Tibial nerve (tissue), 4 donors: ENCODE results near the gene APAF1.

Experiments
- CTCF ChIP-seq, 5 experiments: fragments of 200-600 bp in 3 of 5; fragments of 450-650 bp in 2 of 5; sonication (generic) in 3 of 5; IDR thresholded peaks; one replicate each; pipeline ENCODE4 v1.5.1; 2016 to 2019; ENCODE audit warnings: antibody characterized with exemption in 5 of 5, mild to moderate bottlenecking in 3 of 5, moderate library complexity in 2 of 5
- EP300 ChIP-seq, 2 donors: sonication (generic); formaldehyde crosslinking; IDR thresholded peaks; one replicate each; pipeline ENCODE4 v1.6.1; 2017; ENCODE audit warnings: antibody characterized with exemption in 2 of 2, mild to moderate bottlenecking in 1 of 2
- POLR2A ChIP-seq, 2 donors: fragments of 450-650 bp; IDR thresholded peaks; one replicate each; pipeline ENCODE4 v1.6.1; 2017; ENCODE audit warnings: antibody characterized with exemption in 2 of 2, mild to moderate bottlenecking in 2 of 2, moderate library complexity in 2 of 2

- no peak for TF ChIP-seq CTCF (IDR thresholded peaks at IDR 0.05)
- no peak for TF ChIP-seq POLR2A (IDR thresholded peaks at IDR 0.05)
- TF ChIP-seq EP300 (IDR thresholded peaks at IDR 0.05) = no peak
These were observed 76.2 kb downstream of the APAF1 start for GRCh38 chr12:98721204-98721702.
